ENCODE results near the gene ZNF385C.

ZNF385C gene

GRCh38 chr17:42031584-42031983 is 66.7 kb downstream of the ZNF385C start:
- in situ Hi-C loops (cut with HindIII; ENCODE audit: low pct_ligation_motif_present, low sequenced_read_pairs) = no loop called here
- Histone ChIP-seq H3K27me3 (replicated peaks) (no peaks in the 10 kb centered on the region), H3K27ac (no peak overlapping the region), H3K36me3 (replicated peaks) (no peaks in the 10 kb centered on the region), H3K4me3 (ENCODE audit: low read depth, low read length) (no peak overlapping the region)
- no peak for DNase-seq
- TF ChIP-seq, protein P1, sequence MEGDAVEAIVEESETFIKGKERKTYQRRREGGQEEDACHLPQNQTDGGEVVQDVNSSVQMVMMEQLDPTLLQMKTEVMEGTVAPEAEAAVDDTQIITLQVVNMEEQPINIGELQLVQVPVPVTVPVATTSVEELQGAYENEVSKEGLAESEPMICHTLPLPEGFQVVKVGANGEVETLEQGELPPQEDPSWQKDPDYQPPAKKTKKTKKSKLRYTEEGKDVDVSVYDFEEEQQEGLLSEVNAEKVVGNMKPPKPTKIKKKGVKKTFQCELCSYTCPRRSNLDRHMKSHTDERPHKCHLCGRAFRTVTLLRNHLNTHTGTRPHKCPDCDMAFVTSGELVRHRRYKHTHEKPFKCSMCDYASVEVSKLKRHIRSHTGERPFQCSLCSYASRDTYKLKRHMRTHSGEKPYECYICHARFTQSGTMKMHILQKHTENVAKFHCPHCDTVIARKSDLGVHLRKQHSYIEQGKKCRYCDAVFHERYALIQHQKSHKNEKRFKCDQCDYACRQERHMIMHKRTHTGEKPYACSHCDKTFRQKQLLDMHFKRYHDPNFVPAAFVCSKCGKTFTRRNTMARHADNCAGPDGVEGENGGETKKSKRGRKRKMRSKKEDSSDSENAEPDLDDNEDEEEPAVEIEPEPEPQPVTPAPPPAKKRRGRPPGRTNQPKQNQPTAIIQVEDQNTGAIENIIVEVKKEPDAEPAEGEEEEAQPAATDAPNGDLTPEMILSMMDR (IDR thresholded peaks at IDR 0.05; ENCODE audit: low read depth, low read length, missing control alignments) = no peak

GRCh38 chr17:42028791-42029127 is 69.5 kb downstream of the ZNF385C start:
- no peak overlapping the region for H3K27ac ChIP-seq
- no peaks in the 10 kb centered on the region for H3K27me3 ChIP-seq (replicated peaks)
- in situ Hi-C loops (cut with HindIII; ENCODE audit: low pct_ligation_motif_present, low sequenced_read_pairs) = no loop called here
- H3K36me3 ChIP-seq (replicated peaks) = peaks cover 7% of the 10 kb centered on the region
- TF ChIP-seq, protein P1 (IDR thresholded peaks at IDR 0.05; ENCODE audit: low read depth, low read length, missing control alignments) = no peak
- no peak overlapping the region for H3K4me3 ChIP-seq (ENCODE audit: low read depth, low read length)
- DNase-seq = no peak

- H3K36me3 ChIP-seq (replicated peaks) = peaks cover 13% of the 10 kb centered on the region
- H3K27me3 ChIP-seq (replicated peaks) = no peaks in the 10 kb centered on the region
- in situ Hi-C loops (cut with HindIII; ENCODE audit: low pct_ligation_motif_present, low sequenced_read_pairs) = no loop called here
- TF ChIP-seq, protein P1 (IDR thresholded peaks at IDR 0.05; ENCODE audit: low read depth, low read length, missing control alignments) = peak; percentile 46
- DNase-seq = no peak
- no peak overlapping the region for H3K4me3 ChIP-seq (ENCODE audit: low read depth, low read length)
- H3K27ac ChIP-seq = no peak overlapping the region
Measured at GRCh38 chr17:42027961-42028790, 70.1 kb downstream of the ZNF385C start.

- in situ Hi-C loops (cut with HindIII; ENCODE audit: low pct_ligation_motif_present, low sequenced_read_pairs) = no loop called here
- TF ChIP-seq, protein P1 (IDR thresholded peaks at IDR 0.05; ENCODE audit: low read depth, low read length, missing control alignments) = no peak
- no peak for DNase-seq
Measured at GRCh38 chr17:42027590-42027889, 70.7 kb downstream of the ZNF385C start.

DNA sequence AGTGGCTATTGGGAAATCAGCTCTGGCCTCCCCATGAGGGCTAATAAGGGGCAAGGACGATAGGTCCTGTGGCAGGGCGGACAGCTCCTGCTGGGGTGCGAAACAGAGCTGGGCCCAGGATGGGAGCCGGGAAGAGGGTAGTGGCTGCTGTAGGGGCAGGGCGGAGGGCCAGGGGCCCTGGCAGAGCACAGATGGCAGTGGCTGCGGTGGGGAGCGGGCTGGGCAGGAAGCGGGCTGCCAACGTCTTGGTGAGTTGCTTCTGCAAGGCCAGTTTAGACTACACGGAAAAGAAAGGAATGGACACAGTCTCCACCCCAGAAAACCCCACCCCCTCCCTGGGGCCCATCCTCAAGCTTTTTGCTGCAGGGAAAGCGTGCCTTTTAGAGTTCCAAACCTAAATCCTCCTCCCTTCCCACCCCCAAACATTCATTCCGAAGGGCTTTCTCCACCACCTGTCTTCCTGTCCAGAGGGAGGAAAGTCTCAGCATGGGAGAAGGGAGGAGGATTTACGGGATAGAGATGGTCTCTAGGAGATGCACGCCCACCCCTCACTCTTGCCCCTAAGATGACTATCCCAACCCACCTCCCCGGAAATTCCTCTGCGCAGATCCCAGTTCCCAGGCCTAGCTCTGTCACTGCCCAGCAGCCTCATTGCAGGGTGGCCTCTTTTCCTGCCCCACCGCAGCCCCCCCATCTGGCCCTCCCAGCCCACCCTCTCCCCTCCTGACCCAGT is 71.2 kb downstream of the ZNF385C start:
- TF ChIP-seq, protein P1 (IDR thresholded peaks at IDR 0.05; ENCODE audit: low read depth, low read length, missing control alignments) = no peak
- no peak for DNase-seq
- Histone ChIP-seq H3K4me3 (ENCODE audit: low read depth, low read length) (no peak overlapping the region), H3K27me3 (replicated peaks) (no peaks in the 10 kb centered on the region), H3K27ac (no peak overlapping the region), H3K36me3 (replicated peaks) (peaks cover 24% of the 10 kb centered on the region)
- in situ Hi-C loops (cut with HindIII; ENCODE audit: low pct_ligation_motif_present, low sequenced_read_pairs) = no loop called here

More at GRCh38 chr17:42027590-42027889, 70.7 kb downstream of the ZNF385C start:
- H3K36me3 ChIP-seq (replicated peaks) = peaks cover 19% of the 10 kb centered on the region
- no peak overlapping the region for H3K4me3 ChIP-seq (ENCODE audit: low read depth, low read length)
- no peaks in the 10 kb centered on the region for H3K27me3 ChIP-seq (replicated peaks)
- no peak overlapping the region for H3K27ac ChIP-seq
